RWPE2 (cell line): Measurements from ENCODE around the gene FBXL16.

Experiments used
- ATAC-seq: fragments of 200-7000 bp; cut with Tn5 transposase; 3 replicates; pipeline ENCODE4 v1.9.1; 2021; ENCODE audit warnings: low read depth
- DNase-seq: peaks from one replicate; pipeline ENCODE4 v3.0.0-alpha.2; 2020; ENCODE audit warnings: low spot score
- H3K27ac ChIP-seq: fragments of 450-650 bp; 2 replicates; pipeline ENCODE4 v1.5.1; 2017; ENCODE audit warnings: mild to moderate bottlenecking; ENCODE audit not compliant: poor library complexity, severe bottlenecking
- H3K27me3 ChIP-seq: fragments of 250-450 bp; sonication (Bioruptor Pico); 2 replicates; pipeline ENCODE4 v1.5.1; 2021; ENCODE audit warnings: mild to moderate bottlenecking, moderate library complexity; ENCODE audit not compliant: insufficient read depth, poor library complexity, severe bottlenecking
- H3K36me3 ChIP-seq: fragments of 250-450 bp; sonication (Bioruptor Pico); 2 replicates; pipeline ENCODE4 v1.5.1; 2020; ENCODE audit warnings: low read depth, mild to moderate bottlenecking, moderate library complexity
- H3K4me1 ChIP-seq: fragments of 250-450 bp; sonication (Bioruptor Pico); 2 replicates; pipeline ENCODE4 v1.5.1; 2021; ENCODE audit warnings: mild to moderate bottlenecking, moderate library complexity; ENCODE audit not compliant: insufficient read depth, poor library complexity, severe bottlenecking
- H3K4me3 ChIP-seq: fragments of 250-450 bp; sonication (Bioruptor Pico); 2 replicates; pipeline ENCODE4 v1.5.1; 2021; ENCODE audit warnings: mild to moderate bottlenecking, moderate library complexity; ENCODE audit not compliant: severe bottlenecking
- H3K9me3 ChIP-seq: fragments of 250-450 bp; sonication (Bioruptor Pico); 2 replicates; pipeline ENCODE4 v1.5.1; 2021; ENCODE audit warnings: mild to moderate bottlenecking, moderate library complexity; ENCODE audit not compliant: severe bottlenecking
- TF ChIP-seq, protein P1 (sequence below): fragments of 450-650 bp; IDR thresholded peaks from one replicate; pipeline ENCODE4 v1.5.1; 2017; ENCODE audit warnings: mild to moderate bottlenecking, moderate library complexity; ENCODE audit not compliant: poor library complexity, severe bottlenecking

FBXL16 gene

DNA sequence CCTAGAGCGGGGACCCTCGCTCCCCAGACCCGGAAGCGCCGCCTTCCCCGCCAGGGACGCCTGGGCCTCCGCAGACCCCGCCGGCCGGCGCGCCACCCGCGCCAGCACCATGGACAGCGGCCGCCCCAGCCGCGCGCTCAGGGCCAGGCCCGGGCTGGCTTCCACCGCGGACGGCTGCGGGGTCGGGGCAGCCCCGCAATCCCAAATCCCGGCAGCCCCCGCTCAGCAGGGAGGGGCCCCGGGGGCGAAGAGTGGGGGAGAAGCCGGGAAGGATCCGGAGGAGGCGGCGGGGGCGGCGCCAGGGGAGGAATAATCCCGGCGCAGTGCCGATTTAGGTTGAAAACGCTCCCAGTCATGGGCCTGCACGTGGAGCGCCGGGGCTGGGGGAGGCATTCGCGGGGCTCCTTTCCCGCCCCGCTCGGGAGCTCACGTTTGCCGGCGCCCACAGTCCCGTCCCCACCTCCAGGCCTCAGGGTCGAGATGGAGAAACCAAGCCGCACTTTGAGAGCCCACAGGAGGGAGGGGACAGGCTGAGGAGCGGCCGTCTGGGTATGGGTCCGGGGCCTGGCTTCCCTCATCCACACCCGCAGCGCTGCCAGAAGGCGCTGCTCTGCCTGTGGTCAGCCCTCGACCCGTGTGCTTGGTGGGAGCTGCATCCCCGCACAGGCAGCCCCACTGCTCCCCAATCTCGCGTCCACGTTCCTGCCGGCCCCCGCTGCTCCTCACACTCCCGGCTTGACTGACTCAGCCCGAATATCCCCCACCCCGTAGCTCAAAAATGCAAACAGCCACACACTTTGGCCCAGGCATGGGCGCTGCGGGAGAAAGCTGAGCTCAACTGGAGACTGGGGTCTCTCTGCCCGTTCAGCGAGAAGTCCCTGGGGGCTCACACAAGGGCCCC lies 4.7 kb downstream of the FBXL16 start:
- no peak overlapping the region for H3K27ac ChIP-seq
- DNase-seq = no peak
- no peaks in the 10 kb centered on the region for H3K9me3 ChIP-seq
- H3K36me3 ChIP-seq = no peaks in the 10 kb centered on the region
- 0 out of 3 replicates have a peak, but pooled peaks have one; percentile 16 for ATAC-seq
- TF ChIP-seq, protein P1, sequence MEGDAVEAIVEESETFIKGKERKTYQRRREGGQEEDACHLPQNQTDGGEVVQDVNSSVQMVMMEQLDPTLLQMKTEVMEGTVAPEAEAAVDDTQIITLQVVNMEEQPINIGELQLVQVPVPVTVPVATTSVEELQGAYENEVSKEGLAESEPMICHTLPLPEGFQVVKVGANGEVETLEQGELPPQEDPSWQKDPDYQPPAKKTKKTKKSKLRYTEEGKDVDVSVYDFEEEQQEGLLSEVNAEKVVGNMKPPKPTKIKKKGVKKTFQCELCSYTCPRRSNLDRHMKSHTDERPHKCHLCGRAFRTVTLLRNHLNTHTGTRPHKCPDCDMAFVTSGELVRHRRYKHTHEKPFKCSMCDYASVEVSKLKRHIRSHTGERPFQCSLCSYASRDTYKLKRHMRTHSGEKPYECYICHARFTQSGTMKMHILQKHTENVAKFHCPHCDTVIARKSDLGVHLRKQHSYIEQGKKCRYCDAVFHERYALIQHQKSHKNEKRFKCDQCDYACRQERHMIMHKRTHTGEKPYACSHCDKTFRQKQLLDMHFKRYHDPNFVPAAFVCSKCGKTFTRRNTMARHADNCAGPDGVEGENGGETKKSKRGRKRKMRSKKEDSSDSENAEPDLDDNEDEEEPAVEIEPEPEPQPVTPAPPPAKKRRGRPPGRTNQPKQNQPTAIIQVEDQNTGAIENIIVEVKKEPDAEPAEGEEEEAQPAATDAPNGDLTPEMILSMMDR = no peak
- no peaks in the 10 kb centered on the region for H3K27me3 ChIP-seq
- no peak overlapping the region for H3K4me3 ChIP-seq
- H3K4me1 ChIP-seq = no peaks in the 10 kb centered on the region

- ATAC-seq (no peak), DNase-seq (no peak)
- H3K9me3 ChIP-seq = no peaks in the 10 kb centered on the region
- TF ChIP-seq, protein P1 = no peak
- no peaks in the 10 kb centered on the region for H3K27me3 ChIP-seq
- no peak overlapping the region for H3K27ac ChIP-seq
- no peak overlapping the region for H3K4me3 ChIP-seq
- H3K4me1 ChIP-seq = no peaks in the 10 kb centered on the region
- no peaks in the 10 kb centered on the region for H3K36me3 ChIP-seq
Observed at GRCh38 chr16:698911-699671, 6.5 kb downstream of the FBXL16 start.

- Histone ChIP-seq H3K4me3 (peak overlapping the region; percentile 37), H3K27me3 (no peaks in the 10 kb centered on the region), H3K27ac (peak overlapping the region; percentile 48), H3K36me3 (no peaks in the 10 kb centered on the region), H3K4me1 (no peaks in the 10 kb centered on the region), H3K9me3 (no peaks in the 10 kb centered on the region)
- ATAC-seq (peak; percentile 76), DNase-seq (peak; percentile 95)
- TF ChIP-seq, protein P1 = no peak
Observed at GRCh38 chr16:695355-696089, 10.1 kb downstream of the FBXL16 start.

- H3K27me3 ChIP-seq = no peaks in the 10 kb centered on the region
- H3K4me3 ChIP-seq = peak overlapping the region; percentile 37
Observed at GRCh38 chr16:694863-695354, 10.7 kb downstream of the FBXL16 start.

More at GRCh38 chr16:694863-695354, 10.7 kb downstream of the FBXL16 start:
- Histone ChIP-seq H3K4me1 (no peaks in the 10 kb centered on the region), H3K9me3 (no peaks in the 10 kb centered on the region), H3K36me3 (no peaks in the 10 kb centered on the region), H3K27ac (peak overlapping the region; percentile 48)
- TF ChIP-seq, protein P1 = no peak
- ATAC-seq (no peak), DNase-seq (no peak)
